Osteocyte (in vitro differentiated cells): ENCODE measurements around the gene UBXN1. TPM values are rescaled to one million over a fixed set of nuclear protein-coding genes. Genes with fewer than 3 reads are reported as not detected.
A peak's percentile ranks its signal among the peaks of the same experiment; 100 is the strongest.
"Not testable (repeated sequence)": the region's sequence is repeated elsewhere in the genome, so short reads cannot be mapped to it uniquely, and the experiment has no call there.

Experiments
- DNase-seq: peaks from one replicate; pipeline ENCODE4 v3.0.0; 2021; ENCODE audit warnings: mixed read lengths; ENCODE audit not compliant: unreplicated experiment; ENCODE audit errors: extremely low spot score
- H3K27ac Mint-ChIP-seq: one replicate; pipeline ENCODE4 v1.8.0; 2021; ENCODE audit warnings: mild to moderate bottlenecking, mixed read lengths; ENCODE audit not compliant: unreplicated experiment
- H3K27me3 Mint-ChIP-seq: one replicate; pipeline ENCODE4 v1.8.0; 2021; ENCODE audit warnings: mixed read lengths; ENCODE audit not compliant: unreplicated experiment
- H3K36me3 Mint-ChIP-seq: one replicate; pipeline ENCODE4 v1.8.0; 2021; ENCODE audit warnings: mixed read lengths; ENCODE audit not compliant: unreplicated experiment
- H3K4me1 Mint-ChIP-seq: one replicate; pipeline ENCODE4 v1.8.0; 2021; ENCODE audit warnings: mixed read lengths; ENCODE audit not compliant: unreplicated experiment
- H3K4me3 Mint-ChIP-seq: one replicate; pipeline ENCODE4 v1.8.0; 2021; ENCODE audit warnings: mild to moderate bottlenecking, moderate library complexity, mixed read lengths; ENCODE audit not compliant: unreplicated experiment
- H3K9me3 Mint-ChIP-seq: one replicate; pipeline ENCODE4 v1.8.0; 2021; ENCODE audit warnings: mixed read lengths; ENCODE audit not compliant: unreplicated experiment
- total RNA-seq: library from RNA; stranded (reverse); gene quantifications from 2 replicates; pipeline ENCODE4 v1.2.1, GENCODE V29; 2021
- TF ChIP-seq, protein P1 (sequence below): fragments of 200-600 bp; sonication (generic); IDR thresholded peaks from 2 replicates; pipeline ENCODE4 v1.5.0; 2021; ENCODE audit warnings: antibody characterized with exemption, mild to moderate bottlenecking, moderate library complexity

The UBXN1 gene
- total RNA-seq, 1 donor from 2014 or later: 132 TPM

DNA sequence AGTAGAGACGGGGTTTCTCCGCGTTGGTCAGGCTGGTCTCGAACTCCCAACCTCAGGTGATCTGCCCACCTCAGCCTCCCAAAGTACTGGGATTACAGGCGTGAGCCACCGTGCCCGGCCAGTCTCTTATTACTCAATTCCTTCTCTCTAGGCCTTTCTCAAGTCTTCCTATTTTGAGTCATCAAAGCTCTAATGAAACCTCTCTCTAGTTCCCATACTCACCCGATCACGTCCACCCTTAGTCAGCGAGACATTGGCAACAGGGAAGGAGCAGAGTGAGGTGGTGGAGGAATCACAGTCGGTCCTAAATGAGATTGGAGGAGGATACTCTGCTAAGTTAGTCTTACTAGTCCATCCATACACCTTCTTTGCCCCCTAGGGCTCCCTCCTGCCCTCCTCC, 23.4 kb upstream of the UBXN1 start:
- H3K27me3 Mint-ChIP-seq: no peaks in the 10 kb centered on the region
- no peak overlapping the region for H3K27ac Mint-ChIP-seq
- no peak overlapping the region for H3K4me3 Mint-ChIP-seq
- H3K36me3 Mint-ChIP-seq: peaks cover 5% of the 10 kb centered on the region
- DNase-seq: no peak
- H3K4me1 Mint-ChIP-seq: peaks cover 20% of the 10 kb centered on the region
- H3K9me3 Mint-ChIP-seq: no peaks in the 10 kb centered on the region
- TF ChIP-seq, protein P1, sequence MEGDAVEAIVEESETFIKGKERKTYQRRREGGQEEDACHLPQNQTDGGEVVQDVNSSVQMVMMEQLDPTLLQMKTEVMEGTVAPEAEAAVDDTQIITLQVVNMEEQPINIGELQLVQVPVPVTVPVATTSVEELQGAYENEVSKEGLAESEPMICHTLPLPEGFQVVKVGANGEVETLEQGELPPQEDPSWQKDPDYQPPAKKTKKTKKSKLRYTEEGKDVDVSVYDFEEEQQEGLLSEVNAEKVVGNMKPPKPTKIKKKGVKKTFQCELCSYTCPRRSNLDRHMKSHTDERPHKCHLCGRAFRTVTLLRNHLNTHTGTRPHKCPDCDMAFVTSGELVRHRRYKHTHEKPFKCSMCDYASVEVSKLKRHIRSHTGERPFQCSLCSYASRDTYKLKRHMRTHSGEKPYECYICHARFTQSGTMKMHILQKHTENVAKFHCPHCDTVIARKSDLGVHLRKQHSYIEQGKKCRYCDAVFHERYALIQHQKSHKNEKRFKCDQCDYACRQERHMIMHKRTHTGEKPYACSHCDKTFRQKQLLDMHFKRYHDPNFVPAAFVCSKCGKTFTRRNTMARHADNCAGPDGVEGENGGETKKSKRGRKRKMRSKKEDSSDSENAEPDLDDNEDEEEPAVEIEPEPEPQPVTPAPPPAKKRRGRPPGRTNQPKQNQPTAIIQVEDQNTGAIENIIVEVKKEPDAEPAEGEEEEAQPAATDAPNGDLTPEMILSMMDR: no peak

DNA sequence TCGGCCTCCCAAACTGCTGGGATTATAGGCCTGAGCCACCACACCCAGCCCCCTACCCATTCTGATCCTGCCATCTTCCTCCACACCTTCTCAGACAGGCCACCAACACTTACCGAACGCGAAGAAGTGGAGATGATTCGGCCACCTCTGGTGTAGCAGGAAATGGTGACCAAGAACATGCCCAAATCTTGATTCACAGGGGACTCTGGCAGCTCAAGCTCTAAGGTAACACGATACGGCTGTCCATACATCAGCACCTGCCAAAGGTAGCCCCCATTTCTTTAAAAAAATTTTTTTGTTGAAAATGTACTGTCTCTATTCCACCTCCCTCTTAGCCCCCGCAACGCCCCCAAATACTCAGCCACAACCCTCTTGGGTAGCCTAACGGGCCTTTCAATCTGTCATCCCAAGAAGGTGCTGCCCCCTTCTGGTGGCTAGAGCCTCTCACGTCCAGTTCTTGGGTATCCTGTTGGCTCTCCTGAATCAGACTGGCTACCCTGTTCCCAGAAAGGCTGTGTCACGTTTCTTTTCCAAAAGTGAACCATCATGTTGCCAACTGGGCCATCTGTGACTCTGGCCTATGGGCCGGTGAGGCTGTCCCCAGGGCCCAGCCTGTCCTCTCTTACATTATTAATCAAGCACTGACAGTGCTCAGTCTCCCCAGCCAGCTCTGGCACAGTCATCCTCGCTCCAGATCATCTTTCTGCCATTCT, 15.7 kb upstream of the UBXN1 start:
- no peak overlapping the region for H3K4me3 Mint-ChIP-seq
- H3K27ac Mint-ChIP-seq: no peak overlapping the region
- TF ChIP-seq, protein P1: peak; percentile 83
- H3K4me1 Mint-ChIP-seq: peaks cover 4% of the 10 kb centered on the region
- H3K27me3 Mint-ChIP-seq: no peaks in the 10 kb centered on the region
- no peak for DNase-seq
- H3K36me3 Mint-ChIP-seq: peaks cover 19% of the 10 kb centered on the region
- H3K9me3 Mint-ChIP-seq: no peaks in the 10 kb centered on the region

DNA sequence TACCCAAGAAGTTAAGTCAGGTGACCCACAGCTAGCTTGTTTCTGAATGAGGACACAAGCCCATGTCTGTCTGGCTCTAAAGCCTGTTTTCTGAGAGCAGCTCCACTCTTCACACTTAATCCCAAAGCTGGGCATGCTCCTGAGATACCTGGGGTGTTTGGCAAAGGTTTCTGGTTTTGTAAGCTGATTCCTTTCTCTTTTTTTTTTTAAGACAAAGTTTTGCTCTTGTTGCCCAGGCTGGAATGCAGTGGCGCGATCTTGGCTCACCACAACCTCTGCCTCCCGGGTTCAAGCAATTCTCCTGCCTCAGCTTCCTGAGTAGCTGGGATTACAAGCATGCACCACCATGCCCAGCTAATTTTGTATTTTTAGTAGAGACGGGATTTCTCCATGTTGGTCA, 14.8 kb upstream of the UBXN1 start:
- H3K4me3 Mint-ChIP-seq, H3K9me3 Mint-ChIP-seq, H3K27me3 Mint-ChIP-seq, H3K4me1 Mint-ChIP-seq, H3K27ac Mint-ChIP-seq, DNase-seq: not testable (repeated sequence)
- peaks cover 19% of the 10 kb centered on the region for H3K36me3 Mint-ChIP-seq

DNA sequence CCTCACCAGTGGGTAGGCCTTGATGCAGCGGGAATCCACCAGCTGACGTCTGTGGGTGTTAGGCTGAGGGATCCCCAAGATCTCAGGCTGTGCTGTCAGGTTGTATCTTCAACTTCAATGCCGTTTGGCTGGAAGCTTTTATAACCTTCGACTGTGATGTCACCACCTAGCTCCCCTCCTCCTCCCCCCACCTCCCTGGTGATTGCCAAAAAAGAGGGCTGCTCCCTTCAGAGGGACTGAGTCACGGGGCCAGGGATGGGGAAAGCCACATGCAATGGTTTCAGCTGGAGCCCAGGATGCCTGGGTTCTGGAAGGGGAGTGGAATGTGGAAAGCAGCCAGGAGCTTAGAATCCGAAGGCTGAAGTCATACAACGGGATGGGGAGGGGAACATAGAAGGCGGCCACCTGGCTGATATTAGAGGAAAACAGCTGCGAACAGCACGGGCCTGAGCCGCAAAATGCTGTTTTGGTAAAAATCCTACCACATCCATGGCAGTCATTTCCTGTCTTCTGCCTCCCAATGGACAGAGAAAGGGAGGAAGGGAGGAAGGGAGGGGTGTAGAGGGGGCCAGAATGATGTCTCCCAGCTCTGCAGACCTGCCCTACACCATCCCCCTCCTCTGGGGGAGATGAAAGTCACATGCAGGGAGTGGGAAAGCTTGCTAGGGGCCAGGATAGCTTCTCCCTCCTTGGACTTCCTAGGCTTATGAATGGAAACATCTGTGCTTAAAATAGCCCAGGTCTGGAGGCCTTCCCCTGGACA, 10.7 kb upstream of the UBXN1 start, which contains the start of gene LRRN4CL:
TSS of gene LRRN4CL (minus strand) at position 110 of the 763 bp plus-strand sequence. CDS start 1,022 bp downstream, outside the sequence.
- peak within 1 kb of the TSS; percentile 32 for H3K4me3 Mint-ChIP-seq
- no peaks in the 10 kb centered on the region for H3K27me3 Mint-ChIP-seq
- H3K27ac Mint-ChIP-seq: peak within 1 kb of the TSS; percentile 63
- DNase-seq: no peak
- no peaks in the 10 kb centered on the region for H3K9me3 Mint-ChIP-seq
- TF ChIP-seq, protein P1: no peak
- H3K36me3 Mint-ChIP-seq: peaks cover 19% of the 10 kb centered on the region
- peaks cover 9% of the 10 kb centered on the region for H3K4me1 Mint-ChIP-seq

GRCh38 chr11:62688491-62688890, 9.6 kb upstream of the UBXN1 start:
- Mint-ChIP-seq H3K4me1 (peaks cover 9% of the 10 kb centered on the region), H3K4me3 (no peak overlapping the region), H3K27ac (no peak overlapping the region)

More at GRCh38 chr11:62688491-62688890, 9.6 kb upstream of the UBXN1 start:
- Mint-ChIP-seq H3K9me3 (no peaks in the 10 kb centered on the region), H3K27me3 (no peaks in the 10 kb centered on the region), H3K36me3 (peaks cover 19% of the 10 kb centered on the region)
- TF ChIP-seq, protein P1: no peak
- DNase-seq: no peak
